ENCODE results near the gene HLTF.

HLTF gene

DNA sequence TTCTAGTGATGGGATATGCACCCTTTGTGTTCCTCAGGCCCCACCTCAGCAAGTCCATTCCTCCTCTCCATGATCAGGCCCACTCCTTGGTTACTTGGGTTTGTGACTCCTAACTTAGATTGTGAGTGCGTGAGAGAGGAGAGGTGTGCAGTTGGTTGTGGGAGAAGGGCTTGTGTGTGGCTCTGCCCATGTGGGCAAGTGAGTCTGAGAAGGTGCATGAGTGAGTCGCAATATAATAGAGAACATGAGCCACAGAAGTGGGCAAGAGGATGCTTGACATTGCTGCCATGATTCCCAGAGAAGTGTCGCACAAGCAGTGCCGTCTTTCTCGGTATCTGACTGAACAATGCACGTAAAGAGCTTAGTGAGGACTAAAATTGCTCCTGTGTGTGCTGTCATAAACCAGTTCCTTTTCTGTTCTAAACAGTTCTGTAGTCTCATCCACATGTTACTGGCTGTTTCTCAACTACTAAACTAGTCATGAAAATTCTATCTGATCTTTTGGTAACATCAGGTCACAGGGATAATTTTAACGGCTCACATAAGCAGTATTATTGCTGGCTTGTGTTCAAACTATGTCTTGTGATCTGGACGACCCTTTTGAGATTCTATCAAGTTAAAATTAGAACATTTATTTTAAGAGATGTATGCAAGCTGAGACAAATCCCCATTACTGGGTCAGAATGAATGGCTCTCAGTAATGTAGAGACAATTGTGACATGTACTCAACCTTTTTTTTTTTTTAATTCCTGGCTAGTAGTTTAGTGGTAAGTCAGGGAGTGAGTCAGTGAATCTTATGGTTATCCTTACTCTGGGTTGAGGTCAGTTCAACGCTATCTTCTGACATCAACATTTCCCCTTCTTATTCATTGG is 69.4 kb downstream of the HLTF start:
- no peak for DNase-seq

DNA sequence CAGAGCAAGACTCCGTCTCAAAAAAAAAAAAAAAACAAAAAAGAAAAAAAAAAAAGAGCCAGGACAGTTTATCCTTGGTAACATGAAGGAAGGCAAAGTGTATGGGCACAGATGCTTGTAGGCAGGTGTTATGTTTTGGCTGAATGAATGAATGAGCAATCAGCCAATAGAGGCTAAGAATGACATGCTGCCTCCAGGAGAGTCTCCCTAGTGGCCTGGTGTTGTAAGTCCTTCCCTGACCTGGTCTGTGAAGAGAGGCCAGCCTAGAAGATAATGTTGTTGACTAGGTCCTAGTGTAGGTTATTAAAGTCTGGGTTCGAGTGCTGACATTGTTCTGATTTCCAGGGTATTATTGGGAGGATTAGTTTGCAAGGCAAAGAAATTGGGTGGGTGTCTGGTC is 70.1 kb downstream of the HLTF start:
- DNase-seq, result no peak

DNA sequence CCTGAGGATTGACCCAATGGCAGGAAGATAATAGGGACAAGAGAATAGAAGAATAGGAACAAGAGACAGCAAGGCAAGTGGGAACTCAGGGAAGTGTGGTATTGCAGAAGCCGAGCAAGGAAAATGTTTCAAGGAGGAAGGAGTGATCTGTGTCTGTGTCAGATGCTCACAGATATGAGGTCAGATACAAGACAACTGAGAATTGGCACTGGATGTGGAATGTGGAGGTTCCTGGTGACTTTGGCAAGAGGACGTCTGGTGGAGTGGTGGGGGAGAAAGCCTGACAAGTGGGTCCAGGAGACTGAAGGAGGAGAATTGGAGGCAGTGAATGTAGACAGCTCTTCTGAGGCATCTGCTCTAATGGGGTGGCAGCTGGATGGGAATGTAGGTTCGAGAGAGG is 70.9 kb downstream of the HLTF start:
- no peak for DNase-seq

DNA sequence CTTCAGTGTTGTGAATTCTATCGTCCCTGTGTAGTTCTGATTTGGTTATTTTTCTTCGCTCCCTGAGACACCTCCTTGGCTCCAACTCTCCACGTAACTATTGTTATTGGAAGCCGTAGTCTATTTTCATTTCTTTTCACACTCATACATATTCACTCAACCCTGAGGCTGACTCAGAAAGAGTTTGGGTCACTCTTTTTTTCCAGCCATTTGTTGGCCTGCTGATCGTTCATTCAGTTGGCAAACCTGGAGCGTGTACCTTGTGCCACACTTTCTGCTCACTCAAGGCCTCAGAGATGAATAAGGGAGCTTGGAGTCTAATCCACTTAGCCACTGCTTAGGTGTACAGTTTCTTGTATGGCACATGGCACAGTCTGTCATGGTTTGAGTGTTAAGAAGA is 72.6 kb downstream of the HLTF start:
- no peak for DNase-seq

DNA sequence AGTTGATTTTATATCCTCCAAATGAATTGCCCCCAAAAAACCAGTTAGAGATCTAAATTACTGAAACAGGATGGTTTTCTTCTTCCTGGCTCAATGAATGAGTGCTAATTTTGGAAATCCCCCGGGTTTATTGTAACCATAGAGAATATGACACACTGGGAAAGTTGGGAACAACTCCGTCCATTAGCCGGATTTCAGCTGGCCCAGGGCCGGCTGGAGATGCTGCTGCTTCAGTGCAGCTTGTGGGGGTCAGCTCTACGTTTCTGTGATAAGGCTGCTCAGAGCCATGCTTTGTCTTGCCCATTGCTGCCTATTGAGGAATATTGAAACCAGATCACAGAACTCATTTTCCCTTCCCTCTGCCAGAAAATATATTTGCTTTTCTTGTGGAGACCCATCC is 74.7 kb downstream of the HLTF start:
- no peak for DNase-seq

DNA sequence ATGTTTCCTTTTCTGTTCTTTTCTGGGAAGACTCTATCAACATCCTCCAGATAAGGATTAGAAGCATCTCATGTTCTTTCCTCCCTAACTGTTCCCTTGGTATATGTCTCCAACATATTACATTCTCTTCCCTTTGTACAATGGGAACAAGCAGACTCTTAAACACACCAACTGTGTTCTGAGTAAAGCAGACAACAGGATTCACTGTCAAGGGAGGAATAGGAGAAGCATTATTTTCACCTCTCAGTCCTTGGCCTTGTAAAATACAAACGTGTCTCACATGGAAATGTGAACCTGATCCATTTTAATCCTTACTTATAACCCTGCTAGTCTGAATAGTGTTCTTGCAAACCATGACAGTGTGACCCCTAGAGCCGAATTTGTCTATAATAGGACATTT is 75.4 kb downstream of the HLTF start:
- no peak for DNase-seq

DNA sequence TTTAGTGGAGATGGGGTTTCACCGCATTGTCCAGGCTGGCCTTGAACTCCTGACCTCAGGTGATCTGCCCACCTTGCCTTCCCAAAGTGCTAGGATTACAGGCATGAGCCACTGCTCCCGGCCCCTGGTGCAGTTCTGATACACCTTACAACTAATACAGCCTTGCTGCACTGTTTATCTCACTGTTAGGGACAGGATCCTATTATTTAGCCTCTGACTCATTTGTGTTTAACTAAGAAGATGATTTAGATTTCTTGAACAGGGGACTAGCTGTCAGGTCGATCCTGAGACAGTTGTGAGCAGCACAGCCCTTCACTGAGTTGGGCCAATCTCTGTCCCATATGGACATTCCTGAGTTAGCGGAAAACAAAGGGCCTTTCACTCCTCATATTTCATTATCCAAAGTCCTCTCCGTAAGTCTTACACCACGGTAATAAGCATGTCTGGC is 75.8 kb downstream of the HLTF start:
- DNase-seq, result no peak

DNA sequence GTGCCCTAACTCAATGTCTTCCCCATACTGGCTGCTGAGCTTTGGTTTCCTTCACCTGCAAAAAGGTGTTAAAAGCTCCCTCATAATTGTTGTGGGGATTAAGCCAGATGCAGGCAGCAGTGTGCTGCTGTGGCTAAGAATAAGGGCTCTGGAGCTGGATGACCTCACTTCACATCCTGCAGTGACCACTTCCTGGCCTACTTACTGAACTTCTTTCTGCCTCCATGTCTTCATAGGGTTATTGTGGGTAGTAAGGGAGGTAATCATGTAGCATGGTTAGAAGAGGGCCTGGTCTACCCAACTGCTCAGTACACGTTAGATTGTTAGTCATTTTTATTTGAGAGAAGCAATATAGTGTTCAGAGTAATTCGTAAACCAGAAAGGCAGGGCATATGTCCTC is 76.6 kb downstream of the HLTF start:
- DNase-seq, result no peak

DNA sequence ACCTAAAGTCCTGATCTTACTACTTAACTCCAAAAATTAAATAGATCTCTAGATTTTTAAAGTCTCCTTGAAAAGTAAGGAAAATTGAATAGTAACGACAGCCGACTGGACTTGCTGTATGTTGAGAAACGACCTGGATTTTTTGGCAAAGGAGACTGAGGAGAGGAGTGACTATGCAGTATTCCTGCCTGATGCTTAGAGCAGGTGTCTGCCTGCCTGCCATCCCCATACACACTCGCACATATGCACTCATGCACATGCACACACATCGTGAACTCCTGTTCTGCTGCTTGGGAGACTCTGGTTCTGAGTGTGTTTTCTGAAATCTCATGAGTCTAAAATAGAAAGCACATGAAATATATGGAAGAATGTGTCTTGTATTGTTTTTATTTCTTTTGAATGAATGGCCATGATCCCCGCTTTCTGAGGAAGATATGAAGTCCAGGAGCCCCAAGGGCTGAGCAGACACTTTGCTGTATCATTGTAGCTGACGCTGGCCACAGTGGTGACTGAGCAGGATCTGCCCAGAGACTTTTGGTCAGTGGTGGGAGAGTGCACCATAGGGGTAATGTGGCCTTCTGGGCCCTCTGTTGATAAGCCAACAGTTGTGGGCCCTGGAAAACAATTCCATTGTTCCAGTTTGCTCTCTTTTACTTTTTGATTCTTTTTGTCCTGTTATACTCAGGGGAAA is 78.6 kb downstream of the HLTF start:
- DNase-seq, result no peak

DNA sequence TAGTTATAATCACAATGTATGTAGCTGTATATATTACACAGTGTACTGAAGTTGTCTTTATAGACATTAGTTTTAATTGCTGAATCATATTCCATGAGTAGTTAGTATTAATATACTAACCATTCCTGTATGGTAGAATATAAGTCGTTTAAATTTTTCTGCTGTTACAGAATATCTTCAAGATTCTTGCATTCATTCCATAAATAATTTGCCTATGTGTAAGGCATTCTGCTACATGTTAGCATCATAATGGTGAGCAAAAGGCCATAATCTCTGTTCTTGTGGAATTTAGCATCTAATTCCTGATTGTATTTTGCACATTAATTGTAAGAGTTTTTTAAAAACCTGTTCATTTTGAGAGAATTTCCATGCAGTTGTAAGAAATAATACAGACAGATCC is 80.9 kb downstream of the HLTF start:
- no peak for DNase-seq

DNA sequence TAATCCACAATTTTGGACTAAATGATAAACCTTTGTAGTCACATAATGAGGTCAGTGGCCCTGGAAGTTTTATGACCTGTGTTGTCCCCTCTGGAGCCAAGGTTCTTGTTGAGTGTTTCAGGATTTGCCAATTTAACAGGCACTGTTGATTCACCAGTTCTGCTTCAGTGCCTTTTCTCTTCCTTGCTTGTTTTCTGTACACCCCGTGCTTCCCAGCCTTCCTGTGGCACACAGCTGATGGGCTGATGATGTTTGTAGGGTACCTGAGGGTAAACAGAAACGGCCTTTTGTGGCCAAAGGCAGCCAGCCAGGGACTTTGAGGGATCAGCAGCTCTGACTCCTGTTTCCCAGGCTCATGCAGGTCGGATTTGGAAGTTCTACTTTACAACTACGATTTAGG is 81.7 kb downstream of the HLTF start:
- DNase-seq, result no peak

DNA sequence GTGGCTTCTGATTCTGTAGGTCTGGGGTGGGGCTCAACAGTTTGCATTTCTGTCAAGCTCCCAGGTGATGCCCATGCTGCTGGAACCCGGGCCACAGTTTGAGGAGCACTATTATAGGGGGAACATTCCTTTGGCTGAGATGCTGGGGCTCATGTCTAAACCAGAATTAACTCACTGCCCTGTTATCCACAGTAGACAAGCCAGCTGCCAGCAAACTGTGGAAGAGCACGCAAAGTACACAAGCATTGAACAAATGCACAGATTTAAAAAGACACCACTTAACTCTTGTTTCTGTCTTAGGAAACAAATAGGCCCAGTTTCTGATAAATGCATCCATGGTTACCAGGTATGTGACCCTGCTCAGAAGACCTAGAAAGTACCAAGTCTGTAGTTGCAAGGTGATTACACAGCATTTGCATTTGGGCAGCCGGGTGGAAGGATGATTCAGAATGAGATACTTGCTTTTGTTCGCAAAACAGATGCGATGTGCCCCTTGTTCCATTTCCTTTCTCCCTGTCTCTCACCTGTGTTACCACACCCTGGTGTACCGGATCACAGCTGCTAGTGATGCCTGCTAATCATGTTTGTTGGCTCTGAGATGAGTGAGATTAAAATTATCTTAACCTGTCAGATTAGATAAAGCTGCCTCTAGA is 82.6 kb downstream of the HLTF start:
- DNase-seq, result no peak

DNA sequence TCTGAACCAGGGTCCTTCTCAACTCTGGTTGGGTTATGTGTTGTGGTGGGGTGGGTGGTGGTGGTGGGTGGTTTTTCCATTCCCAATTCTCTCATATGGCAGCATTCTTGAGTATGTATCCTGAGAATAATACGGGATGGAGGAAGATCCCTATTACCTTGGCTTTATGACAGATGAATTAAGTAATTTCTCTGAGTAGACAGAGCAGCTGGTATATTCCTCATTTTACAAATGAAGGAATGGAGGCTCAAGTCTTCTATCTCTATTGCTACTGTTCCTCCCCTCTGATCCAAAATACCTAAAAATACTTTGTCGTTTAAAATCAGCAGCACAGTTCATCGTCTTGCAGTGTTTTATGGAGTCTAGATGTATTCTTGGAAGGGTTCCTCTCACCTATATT is 84.6 kb downstream of the HLTF start:
- DNase-seq, result no peak

DNA sequence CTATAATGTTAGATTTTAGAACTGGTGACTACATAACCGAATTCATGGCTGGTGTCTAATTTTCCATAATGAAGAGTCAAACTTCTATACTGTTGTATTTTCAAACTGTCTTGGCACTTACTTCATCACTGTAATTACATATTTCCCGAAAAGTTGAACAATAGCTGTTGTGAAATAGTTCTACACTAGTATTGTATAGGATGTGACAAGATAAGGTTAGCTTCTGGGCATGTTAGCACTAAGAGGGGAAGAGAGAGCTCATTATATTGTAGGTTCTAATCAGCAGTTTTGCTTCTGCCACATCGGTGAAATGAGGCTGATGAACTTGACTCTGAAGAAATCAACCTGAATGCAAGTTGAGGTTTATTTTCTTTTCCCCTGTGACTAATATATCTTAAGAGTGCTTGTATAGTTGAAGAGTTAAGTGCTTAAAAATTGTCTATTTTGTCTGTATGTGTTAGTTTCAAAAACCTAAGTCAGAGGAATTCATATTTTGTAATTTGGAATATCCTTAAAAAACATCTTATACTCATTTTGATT is 86.1 kb downstream of the HLTF start:
- DNase-seq, result no peak

DNA sequence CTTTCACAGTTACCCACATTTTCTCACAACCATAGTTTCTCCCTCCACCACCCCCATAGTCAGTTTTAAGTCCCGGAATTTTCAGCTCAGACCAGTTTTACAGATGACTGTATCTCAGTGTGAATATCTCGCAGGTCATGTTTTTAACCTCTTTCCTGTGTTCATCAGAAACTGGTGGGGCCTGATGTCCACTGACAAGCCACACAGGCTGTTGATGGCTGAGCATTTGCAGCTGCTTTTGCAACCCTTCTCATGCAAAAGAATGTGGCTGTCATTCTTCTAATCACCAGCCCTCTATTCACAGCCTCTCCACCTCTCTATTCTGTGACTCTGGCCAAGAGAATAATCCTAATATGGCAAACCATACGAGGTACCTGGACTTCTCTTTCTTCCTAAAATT is 86.5 kb downstream of the HLTF start:
- no peak for DNase-seq

DNA sequence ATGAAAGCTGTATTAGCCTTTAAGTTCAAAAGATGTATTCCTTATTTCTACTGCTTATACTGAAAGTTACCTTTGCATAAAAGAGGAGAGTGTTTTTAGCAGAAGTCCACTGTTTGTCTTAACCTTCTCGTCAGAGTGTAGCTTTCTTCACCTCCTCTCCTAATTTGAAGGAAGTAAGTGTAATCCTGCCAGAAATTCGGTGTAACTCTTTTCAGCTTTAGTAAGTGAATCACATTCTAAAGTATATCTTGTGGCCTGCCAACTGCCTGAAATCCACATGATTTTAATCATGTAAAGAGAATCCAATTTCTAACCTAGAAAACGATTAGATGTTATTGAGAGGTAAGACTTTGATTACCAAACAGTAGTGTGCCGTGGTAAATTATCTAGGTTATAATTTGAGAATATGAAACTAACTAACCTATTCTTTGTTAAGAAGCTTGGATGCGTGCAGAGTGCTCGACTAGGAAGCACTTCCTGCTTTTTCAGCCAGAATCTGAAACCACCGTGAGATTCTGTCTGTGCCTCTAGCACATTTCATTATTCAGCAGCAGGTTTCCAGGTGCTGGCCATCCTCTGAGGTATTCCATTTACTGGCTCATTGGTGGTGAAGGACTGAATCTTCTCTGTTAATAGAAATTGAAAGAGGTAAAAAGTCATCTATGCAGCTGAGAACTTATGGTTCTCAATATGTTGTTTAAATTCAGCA is 87.5 kb downstream of the HLTF start:
- DNase-seq, result no peak

DNA sequence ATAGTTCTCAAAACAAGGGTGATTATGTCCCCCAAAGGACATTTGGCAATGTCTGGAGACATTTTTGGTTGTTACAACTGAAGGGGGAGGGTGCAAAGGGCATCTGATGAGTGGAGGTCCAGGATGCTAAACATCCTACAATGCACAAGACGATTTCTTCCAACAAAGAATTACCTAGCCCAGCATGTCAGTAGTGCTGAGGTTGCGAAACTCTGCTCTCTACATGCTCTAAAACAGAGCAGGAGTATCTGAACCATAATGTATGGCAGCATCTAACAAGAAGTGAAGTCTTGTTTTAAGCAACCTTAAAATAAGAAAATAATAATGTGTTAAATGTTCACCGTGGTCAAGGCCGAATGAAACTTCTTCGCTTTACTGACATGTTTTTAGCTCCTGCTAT is 88.0 kb downstream of the HLTF start:
- DNase-seq, result no peak

DNA sequence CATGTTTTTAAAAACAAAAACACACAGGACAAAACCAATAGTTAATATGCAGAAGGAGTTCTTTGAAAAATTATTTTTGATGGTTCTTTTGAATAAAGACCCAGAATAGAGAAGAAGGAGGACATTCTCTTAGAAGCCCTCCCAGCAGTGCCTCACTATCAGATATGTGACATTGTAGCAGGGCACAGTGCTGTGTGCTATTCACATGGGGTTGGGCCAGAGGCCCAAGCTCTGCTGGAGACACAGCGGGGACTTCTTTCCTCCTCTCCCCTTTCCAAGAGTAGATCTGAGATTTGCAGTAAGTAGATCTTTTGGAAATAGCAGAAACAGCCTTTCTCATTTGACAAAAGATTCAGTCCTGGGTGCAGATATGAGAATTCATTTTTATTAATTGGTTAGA is 88.7 kb downstream of the HLTF start:
- no peak for DNase-seq

DNA sequence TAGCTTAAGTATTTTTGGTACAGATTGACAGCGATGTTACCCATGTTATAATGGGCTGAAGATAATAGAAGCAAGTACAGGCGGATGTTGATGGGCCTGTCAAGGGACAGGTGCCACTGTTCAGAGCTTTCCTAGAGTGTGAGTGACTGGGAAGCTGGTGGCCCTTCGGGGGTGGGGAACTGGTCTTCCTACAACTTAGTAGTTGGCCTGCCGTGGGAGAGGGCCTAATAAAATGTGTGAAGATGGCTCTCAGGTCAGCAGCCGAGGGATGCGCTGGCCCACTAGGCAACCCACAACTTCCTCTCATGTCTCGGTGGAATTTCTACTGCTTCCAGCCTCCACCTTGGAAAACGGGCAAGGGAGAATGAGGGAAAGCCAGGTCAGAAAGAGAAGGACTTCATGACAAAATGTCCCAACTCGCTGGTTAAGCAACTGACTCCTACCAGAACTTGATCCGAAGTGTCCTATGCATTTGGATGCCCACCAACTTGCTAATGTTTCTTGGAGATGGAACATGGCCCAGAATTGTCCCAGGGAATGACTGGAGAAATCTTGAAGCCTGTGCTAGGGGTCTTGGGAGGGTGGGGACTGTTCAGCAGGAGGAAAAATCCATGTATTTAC is 93.6 kb downstream of the HLTF start:
- no peak for DNase-seq

DNA sequence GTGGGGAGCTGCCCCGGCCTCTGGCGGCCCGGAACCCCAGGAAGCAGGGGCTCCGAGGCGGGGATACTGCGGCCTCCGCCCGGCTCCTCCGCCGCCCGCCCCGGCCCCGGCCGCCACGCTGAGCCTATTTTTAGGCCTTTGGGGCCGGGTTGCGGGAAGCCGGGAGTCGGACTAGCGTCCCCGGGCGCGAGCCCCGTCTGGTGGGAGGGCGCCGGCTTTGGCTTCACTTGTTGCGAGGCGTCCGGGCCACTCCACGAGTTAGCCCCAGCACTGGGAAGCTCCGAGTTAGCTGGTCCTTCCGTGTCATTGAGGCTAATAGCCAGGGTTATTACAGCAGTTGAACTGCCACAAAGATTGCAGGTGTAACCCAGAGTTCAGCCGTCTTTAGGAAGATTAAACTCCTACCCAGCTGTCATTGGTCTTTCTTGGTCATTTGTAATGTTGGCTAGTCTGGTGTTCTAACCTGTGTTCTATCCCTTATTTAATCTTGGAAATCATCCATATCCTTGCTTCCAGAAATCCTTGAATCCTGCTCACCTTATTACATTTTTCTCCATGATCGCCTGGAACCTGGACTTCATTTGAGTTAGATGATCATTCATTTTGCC is 94.2 kb downstream of the HLTF start:
- no peak for DNase-seq

DNA sequence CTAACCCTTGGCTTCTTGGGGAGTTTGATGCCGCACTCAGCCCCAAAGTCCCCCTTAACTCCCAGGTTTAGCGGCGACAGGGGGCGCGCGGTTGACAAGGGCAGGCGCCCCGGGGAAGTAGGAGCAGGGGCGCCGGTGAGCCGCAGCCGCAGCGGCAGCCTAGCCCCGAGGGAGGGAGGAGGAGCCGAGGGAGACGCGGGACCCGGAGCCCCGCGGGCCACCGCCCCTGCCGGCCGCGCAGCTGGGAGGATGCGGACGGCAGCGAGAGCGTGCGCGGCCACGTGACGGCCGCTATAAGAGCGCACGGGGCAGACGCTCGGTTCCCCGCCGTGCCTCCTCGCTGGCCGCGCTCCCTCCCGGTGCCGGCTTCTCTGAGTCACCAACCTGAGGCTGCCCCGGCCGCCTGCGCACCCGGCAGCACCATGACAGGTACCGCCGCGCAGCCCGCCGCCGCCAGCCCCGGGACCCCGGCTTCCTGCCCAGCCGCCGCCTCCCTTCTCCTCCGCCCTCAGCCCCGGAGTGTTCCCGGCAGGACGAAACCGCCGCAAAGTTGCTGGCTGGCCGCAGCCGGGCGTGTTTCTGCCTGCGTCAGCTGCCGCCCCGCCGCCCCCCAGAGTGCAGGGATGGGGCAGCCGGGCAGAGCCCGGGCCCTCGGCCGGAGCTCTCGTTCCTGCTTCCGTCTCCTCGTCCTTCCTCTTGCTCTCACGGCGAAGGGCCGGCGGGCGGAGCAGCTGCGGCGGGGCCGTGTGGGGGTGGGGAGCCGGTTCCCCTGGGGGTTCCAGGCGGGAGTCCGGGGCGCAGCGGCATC is 94.9 kb downstream of the HLTF start, which contains the start of gene GYG1:
Gene GYG1, plus strand, starts transcription at position 322 of the 808 bp plus-strand sequence. Its CDS starts 101 bp downstream, at position 423.
- DNase-seq, result peak in 1 of 2 experiments; percentile 72
